Left ventricle myocardium inferior (tissue), 1 donor: ENCODE results near the gene ARHGAP44. TPM values are rescaled to one million over a fixed set of nuclear protein-coding genes. Genes with fewer than 3 reads are reported as not detected.

ENCODE experiments used
- DNase-seq: peaks from one replicate; pipeline ENCODE4 v3.0.0-alpha.2; 2020
- H3K27ac ChIP-seq: fragments of 200-600 bp; replicated peaks from 2 replicates; pipeline ENCODE4 v1.8.0; 2021
- H3K27me3 ChIP-seq: fragments of 200-600 bp; 2 replicates; pipeline ENCODE4 v1.8.0; 2021; ENCODE audit warnings: low read depth
- H3K36me3 ChIP-seq: fragments of 200-600 bp; 2 replicates; pipeline ENCODE4 v1.8.0; 2021
- H3K4me1 ChIP-seq: fragments of 200-600 bp; 2 replicates; pipeline ENCODE4 v1.8.0; 2021
- H3K4me3 ChIP-seq: fragments of 200-600 bp; 2 replicates; pipeline ENCODE4 v1.8.0; 2021; ENCODE audit warnings: mild to moderate bottlenecking, moderate library complexity
- H3K9me3 ChIP-seq: fragments of 200-600 bp; replicated peaks from 2 replicates; pipeline ENCODE4 v1.8.0; 2021
- CTCF ChIP-seq: fragments of 200-600 bp; IDR thresholded peaks from 2 replicates; pipeline ENCODE4 v1.8.0; 2021; ENCODE audit warnings: antibody characterized with exemption, mild to moderate bottlenecking, borderline replicate concordance
- intact Hi-C: fragments of 100-400 bp; cut with micrococcal nuclease; formaldehyde crosslinking; loops from one replicate; pipeline ENCODE4 v1.11.0; 2022
- total RNA-seq: library from RNA; stranded (reverse); fragmentation: NEBNext Ultra II Directional; extraction: Animal tissue kit (Norgen Biotek cat#: 25700); gene quantifications from one replicate; pipeline ENCODE4 v1.2.1, GENCODE V29; 2021
- donor health status: DM: no; HTN: yes; CAD: no; lungs with severe emphysema.

The ARHGAP44 gene
- total RNA-seq, 1 donor from 2014 or later = 7.2 TPM

GRCh38 chr17:12899604-12900003, 110.3 kb downstream of the ARHGAP44 start:
- H3K27ac ChIP-seq = no peak overlapping the region
- H3K27me3 ChIP-seq = no peaks in the 10 kb centered on the region
- H3K36me3 ChIP-seq = no peaks in the 10 kb centered on the region
- H3K4me1 ChIP-seq = no peaks in the 10 kb centered on the region
- DNase-seq = no peak
- intact Hi-C loops = no loop called here
- H3K9me3 ChIP-seq = no peaks in the 10 kb centered on the region
- no peak overlapping the region for H3K4me3 ChIP-seq
- no peak for TF ChIP-seq CTCF

- Histone ChIP-seq H3K4me1 (no peaks in the 10 kb centered on the region), H3K9me3 (no peaks in the 10 kb centered on the region), H3K36me3 (no peaks in the 10 kb centered on the region), H3K4me3 (no peak overlapping the region), H3K27me3 (no peaks in the 10 kb centered on the region), H3K27ac (no peak overlapping the region)
- TF ChIP-seq CTCF = no peak
- no peak for DNase-seq
- intact Hi-C loops = no loop called here
Measured at GRCh38 chr17:12900474-12900873, 111.2 kb downstream of the ARHGAP44 start.

GRCh38 chr17:12902046-12902445, 112.7 kb downstream of the ARHGAP44 start:
- intact Hi-C loops = no loop called here
- no peak for TF ChIP-seq CTCF
- no peaks in the 10 kb centered on the region for H3K4me1 ChIP-seq
- peaks cover 4% of the 10 kb centered on the region for H3K9me3 ChIP-seq
- H3K36me3 ChIP-seq = peaks cover 2% of the 10 kb centered on the region
- no peak for DNase-seq
- H3K27me3 ChIP-seq = no peaks in the 10 kb centered on the region
- no peak overlapping the region for H3K4me3 ChIP-seq
- no peak overlapping the region for H3K27ac ChIP-seq

GRCh38 chr17:12907477-12907876, 118.2 kb downstream of the ARHGAP44 start:
- DNase-seq = no peak
- no peak overlapping the region for H3K27ac ChIP-seq
- TF ChIP-seq CTCF = no peak
- H3K9me3 ChIP-seq = peaks cover 11% of the 10 kb centered on the region
- intact Hi-C loops = no loop called here
- peaks cover 8% of the 10 kb centered on the region for H3K36me3 ChIP-seq
- no peaks in the 10 kb centered on the region for H3K4me1 ChIP-seq
- H3K27me3 ChIP-seq = no peaks in the 10 kb centered on the region
- no peak overlapping the region for H3K4me3 ChIP-seq

GRCh38 chr17:12909046-12909445, 119.7 kb downstream of the ARHGAP44 start:
- TF ChIP-seq CTCF = no peak
- Histone ChIP-seq H3K4me3 (no peak overlapping the region), H3K27ac (no peak overlapping the region)

GRCh38 chr17:12909511-12909910, 120.2 kb downstream of the ARHGAP44 start:
- Histone ChIP-seq H3K36me3 (peaks cover 8% of the 10 kb centered on the region), H3K4me3 (no peak overlapping the region), H3K4me1 (no peaks in the 10 kb centered on the region), H3K27ac (no peak overlapping the region), H3K27me3 (no peaks in the 10 kb centered on the region), H3K9me3 (peaks cover 11% of the 10 kb centered on the region)
- no peak for DNase-seq
- intact Hi-C loops = no loop called here
- no peak for TF ChIP-seq CTCF

More at GRCh38 chr17:12909046-12909445, 119.7 kb downstream of the ARHGAP44 start:
- DNase-seq = no peak
- H3K27me3 ChIP-seq = no peaks in the 10 kb centered on the region
- no peaks in the 10 kb centered on the region for H3K4me1 ChIP-seq
- intact Hi-C loops = no loop called here
- peaks cover 11% of the 10 kb centered on the region for H3K9me3 ChIP-seq
- H3K36me3 ChIP-seq = peaks cover 8% of the 10 kb centered on the region
